ENCODE results near the gene AOAH.
"Not testable (repeated sequence)": the region's sequence is repeated elsewhere in the genome, so short reads cannot be mapped to it uniquely, and the experiment has no call there.

AOAH gene

DNA sequence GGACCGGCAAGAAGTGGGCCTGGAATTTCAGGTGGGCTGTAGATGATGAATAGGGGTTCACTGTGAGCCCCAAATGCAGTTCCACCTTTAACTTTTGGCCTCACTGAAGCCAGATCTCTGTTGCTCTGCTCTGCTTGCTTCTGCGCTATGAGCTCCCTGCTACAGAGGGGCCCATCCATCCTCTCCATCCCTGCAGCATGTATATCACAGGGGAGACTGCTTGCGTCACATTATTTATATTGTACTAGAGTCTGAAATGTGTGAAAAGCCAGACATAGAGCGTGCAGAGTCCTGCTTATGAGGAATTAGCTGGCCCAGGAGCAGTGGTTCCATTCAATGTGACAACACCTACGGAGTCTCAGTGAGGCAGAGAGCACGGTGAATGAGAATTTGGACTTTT lies 69.9 kb downstream of the AOAH start:
- no peak for DNase-seq

DNA sequence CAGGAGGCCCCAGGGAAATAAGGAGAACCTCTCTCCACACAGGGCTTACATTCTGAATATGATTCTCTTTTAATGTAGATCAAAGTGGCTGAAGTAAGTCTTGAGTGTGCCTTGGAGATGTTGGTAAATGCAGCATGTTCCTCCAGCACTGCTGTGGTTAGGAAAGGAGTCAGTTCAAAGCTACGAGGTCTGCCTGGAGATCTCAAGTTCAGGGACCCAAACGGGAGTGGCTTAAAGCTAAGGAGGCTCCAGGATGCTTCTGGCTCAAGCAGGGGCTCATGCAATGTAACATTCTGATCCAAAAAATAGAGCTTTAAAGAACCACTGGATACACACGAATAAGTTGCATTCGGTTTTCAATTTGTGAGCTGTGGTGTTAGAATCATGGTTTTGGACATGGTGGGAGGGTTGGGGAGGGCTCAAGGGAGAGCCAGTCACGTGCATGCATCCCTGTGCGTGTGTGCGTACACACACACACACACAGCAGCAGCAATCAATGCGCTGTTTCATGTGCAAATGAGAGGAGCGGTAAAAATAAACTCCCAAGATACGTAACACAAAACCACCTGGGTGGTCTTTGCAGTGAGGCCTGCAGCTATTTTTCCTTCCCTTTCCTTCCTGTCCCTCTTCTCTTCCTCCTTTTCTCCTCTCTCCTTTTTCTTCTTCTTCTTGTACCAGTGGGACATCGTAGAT lies 70.5 kb downstream of the AOAH start:
- DNase-seq: no peak

DNA sequence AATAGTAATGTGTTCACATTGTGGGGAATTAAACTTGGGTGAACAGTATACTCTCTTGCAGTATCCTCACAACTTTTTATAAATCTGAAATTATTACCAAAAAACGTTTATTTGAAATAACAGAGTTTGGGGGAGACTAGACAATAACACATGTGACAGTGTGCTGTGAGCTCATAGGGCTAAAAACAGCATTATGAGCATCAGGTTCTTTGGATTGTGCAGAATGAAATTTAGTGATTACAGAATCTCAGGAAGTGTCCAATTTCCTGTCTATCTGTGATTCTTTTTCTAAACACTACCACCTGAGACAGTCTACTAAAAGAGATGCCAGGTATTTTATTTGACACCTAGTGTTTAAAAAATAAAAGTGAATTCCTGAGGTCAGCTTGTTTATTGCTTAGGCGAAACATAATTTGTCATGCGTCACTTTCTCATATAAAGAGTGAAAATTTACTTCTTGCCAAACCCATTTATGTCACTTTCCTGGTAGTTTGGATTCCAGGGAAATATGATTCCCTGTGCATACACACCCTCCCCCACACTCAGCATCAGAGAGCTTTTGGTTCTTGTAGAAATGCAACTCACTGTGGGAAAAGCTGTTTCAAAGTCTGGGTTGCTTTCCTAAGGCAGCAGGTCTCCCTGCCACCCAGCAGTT lies 71.2 kb downstream of the AOAH start:
- DNase-seq: no peak

DNA sequence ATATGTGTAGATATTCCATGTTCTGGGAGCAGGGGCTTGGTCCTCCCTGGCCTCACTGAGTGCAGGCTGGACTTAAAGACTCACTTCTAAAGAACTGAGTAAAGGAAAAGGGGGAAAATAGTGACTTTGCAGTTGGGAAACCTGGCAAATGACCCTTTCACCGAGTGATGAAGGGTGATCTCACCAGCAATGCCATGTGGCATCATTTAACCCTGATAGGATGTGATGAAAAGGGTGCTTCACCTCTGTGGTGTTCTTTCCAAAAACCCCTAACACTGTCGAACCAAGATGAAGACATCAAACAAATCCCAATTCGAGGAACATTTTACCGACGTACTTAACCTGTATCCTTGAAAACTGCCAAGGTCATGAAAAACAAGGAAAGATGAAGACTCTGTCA lies 71.9 kb downstream of the AOAH start:
- peak; percentile 33 for DNase-seq

DNA sequence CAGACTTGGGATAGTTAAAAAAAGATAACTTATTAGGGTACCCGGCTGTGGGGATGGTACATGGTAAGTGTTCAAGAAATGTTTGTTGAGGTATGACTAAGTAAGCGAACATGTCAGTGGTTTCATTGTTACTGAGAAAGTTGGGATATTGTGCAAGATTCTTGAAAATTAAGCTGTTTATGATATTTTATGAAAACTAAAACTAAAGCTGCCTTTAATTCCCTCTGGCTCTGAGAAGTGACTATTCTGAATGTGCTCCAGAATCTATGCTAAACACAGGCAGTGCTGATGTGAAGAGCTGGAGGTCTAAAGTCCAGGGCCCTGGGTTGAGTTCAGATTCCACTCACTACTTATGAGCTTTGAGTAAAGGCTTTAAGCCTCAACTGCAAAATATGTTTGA lies 72.9 kb downstream of the AOAH start:
- peak; percentile 71 for DNase-seq

DNA sequence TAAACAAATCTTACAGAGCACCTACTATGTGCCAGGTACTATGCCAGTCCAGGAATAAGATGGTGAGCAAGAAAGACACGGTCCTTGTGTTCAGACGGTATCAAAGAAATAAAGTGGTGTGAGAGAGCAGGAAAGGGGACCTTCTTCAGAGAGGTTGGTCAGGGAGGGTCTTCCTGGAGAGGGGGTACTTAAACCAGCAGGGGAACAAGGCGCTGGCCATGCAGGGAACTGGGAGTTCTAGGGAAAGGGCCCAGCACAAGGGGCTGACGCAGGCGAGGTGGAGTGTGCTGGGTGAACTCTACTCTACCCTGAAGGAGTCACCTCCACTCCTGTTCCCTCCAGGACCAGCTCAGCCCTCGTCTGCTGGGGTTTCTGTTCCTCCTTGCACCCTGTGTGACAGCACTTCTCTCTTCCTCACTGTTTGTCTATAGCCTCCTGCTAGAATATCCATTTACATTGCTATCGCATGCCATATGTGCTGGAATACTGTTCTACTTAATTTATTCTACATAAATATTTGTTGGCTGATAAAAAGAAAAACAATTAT lies 73.5 kb downstream of the AOAH start:
- peak; percentile 63 for DNase-seq

DNA sequence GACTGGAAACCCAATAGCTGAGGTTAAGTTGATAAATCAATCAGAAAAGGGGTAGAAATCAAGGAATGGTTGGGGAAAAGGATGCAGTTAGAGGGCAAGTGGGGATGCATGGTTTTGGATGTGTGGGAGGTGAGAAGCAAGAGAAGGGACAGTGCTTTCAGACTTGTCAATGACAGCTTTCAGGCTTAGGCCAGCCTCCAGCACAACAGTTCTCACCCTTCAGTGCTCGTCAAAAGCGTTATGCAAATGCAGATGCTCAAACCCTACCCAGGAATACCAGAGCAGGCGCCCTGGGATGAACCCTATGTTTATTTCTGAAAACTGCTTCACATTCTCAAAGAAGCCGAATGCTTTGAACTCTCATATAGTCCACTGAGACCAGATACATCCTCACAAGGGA lies 74.0 kb downstream of the AOAH start:
- DNase-seq: no peak

DNA sequence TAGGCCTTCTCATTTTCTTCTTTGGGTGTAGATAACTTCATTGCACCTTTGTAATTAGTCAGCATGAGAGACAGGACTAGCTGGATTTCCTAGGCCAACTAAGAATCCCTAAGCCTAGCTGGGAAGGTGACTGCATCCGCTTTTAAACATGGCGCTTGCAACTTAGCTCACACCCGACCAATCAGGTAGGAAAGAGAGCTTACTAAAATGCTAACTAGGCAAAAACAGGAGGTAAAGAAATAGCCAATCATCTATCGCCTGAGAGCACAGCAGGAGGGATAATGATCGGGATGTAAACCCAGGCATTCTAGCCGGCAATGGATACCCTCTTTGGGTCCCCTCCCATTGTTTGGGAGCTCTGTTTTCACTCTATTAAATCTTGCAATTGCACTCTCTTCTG lies 75.0 kb downstream of the AOAH start:
- DNase-seq: not testable (repeated sequence)

DNA sequence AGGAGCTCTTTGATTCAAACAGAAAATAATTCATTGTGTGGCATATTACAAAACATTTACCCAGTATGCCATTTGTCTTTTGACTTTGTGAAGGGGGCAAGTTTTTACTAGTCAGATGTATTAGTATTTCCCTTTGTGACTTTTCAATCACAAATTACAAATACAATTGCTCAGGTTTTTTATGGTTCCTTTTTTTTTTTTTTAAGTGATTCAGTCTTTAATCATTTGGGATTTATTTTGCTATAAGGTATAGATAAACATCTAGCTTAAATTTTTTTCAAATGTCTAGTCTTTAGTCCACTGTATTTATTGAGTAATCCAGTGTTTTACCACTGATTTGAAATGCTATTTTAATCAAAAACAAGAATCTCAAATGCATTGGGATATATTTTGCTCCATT lies 75.9 kb downstream of the AOAH start:
- DNase-seq: no peak

DNA sequence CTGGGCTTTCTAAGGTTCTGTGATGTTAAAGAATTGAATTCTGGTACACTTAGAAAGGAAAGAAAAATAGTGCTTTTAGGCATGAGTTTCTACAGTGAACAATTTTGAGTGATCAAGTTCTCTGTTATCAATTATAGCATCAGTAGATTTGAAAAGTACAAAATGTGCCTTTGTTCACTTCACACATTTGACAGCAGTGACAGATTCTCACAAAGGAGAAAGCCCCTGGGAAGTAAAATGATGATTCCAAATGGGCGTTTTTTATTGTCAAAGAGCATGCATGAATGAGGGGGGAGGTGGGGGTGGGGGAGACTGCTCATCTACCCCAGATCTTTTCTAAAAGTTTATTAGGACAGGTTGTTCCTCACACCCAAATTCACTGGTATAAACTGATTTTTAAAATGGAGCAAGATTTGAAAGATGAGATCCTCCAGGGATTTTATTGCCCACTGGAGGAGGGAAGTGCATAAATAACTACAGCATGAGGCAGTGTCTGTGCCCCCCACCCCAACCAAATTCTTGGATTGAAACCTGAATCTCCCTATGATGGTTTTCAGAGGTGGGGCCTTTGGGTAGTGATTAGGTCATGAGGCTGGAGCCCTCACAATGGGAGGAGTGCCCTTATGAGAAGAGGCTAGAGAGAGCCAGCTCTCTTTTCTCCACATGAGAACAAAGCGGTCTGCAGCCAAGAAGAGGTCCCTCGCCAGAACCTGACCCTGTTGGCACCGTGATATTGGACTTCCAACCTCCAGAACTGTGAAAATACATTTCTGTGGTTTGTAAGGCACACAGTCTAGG lies 79.5 kb downstream of the AOAH start:
- no peak for DNase-seq

DNA sequence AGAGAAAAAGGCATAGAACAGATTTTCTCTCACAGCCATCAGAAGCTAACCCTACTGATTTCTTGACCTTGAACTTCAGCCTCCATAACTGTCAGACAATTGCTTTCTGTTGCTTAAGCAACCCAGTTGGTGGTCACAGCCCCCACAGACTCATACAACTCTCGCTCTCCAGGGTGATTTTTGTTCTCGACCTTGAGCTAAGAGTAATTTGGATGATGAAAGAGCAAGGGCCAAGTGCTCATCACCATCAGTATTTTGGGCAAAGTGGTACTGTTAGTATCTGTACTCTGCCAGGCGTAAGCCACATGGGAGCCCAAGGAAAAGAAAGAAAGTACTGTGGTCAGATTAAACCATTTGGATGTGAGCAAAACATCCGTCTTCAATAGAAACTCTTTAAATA lies 81.9 kb downstream of the AOAH start:
- no peak for DNase-seq

DNA sequence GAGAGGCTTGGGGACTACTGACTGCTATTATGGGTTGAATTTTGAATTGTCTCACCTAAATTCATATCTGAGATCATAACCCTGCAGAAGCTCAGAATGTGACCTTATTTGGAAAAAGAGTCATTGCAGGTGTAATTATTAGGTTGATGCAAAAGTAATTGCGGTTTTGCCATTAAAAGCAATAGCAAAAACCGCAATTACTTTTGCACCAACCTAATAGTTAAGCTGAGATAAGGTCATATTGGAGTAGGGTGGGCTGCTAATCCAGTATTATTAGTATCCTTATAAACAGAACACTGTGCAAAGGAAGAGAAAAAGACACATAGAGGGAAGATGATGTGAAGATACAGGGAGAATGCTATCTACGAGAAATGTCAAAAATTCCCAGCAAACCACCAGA lies 82.3 kb downstream of the AOAH start:
- DNase-seq: no peak

DNA sequence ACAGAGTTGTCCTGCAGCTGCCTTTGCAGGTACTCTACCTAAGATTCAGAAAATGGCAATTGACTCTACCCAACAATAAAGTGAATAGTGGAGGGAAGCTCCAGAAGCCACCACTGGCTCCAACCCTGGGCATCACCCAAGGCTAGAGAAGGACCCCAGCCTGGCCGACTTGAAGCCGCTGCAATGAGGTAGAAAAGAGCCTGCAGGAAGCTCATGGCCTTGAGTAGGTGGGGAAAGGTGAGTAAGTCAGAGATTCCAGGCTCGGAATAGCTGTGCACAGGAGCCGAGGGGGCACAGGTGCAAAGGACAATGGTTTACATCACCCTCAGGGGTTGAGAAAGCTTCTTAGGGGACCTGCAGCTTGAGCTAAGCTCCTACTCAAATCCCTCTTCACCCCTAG lies 83.6 kb downstream of the AOAH start:
- no peak for DNase-seq

DNA sequence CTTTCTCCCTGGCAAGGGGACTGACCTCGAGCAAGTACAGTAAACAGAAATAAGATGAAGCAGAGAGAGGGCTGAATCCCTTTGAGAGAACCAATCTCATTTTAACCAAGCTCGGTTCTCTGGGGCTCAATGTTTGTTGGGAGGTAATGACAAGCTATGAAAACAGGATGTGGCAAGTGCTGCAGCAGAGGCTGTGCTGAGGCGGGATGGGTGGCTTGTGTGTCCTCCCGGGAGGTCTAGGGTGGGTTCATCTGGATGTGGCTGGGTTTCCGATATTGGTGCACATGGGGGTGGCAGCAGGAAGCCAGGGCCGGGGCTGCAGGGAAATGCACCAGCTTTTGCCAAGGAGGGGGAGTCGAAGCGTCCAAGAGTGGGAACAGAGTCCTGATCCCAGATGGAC lies 84.5 kb downstream of the AOAH start:
- no peak for DNase-seq

DNA sequence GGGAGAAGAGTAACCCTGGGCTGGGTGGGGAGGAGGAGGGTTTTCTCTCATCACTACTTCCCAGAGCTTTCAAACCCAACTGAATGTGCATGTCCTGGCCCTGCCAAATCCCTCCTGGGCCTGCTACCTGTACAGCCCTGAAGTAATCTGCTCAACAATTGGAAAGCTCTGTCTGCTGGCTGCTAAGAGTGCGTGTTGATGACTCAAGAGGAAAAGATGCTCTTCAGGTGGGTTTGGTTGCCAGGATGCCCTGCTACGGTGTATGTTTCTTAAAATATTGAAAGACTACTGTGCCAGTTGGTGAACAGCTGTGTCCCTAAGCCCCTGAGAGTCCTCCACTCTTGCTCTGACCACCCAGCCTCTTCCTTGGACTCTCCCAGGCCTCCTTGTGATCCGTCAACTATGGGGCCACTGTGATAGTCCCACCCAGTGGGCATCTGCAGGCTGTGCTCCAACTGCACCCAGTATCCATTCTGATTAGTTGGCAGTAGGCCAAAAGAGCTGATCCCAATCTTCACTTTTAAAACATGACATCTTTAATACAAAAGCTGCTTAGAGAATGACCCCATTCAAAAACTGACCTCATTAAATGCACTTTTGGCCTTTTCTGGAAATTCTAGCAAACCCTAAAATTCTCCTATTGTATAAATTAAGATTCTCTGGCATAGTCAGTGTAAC lies 85.6 kb downstream of the AOAH start:
- DNase-seq: no peak

DNA sequence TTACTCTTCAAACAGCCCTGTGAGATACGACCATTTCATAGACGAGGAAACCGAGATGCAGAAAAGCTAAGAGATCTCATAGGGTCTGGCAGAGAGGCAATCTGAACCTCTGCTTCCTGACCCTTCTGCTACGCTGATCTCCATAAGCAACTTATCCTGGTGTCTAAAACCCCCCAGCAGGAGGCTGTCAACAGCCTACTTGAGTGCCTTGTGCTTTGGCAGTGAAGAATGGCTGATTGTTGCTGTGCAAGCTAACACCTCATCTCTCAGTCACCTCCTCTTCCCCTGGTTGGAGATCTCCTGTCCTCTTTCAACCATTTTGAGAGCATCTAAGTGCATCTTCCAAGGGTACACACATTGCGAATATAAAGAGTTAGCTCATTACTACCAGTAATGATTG lies 86.2 kb downstream of the AOAH start:
- DNase-seq: no peak

DNA sequence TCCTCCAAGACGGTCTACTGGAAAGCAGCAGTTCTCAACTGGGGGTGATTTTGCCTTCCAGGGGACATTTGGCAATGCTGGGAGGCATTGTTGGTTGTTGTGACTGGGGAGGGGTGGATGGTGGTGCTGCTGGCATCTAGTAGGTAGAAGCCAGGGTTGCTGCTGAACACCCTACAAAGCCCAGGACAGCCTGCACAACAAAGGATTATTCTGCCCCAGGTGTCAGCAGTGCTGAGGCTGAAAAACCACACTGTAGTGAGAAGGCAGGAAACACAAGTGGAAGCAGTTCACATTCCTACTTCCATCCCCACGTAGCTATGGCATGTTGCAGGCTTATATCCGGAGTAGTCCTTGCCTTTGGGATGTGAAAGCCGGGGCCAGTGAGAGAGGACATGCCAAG lies 86.9 kb downstream of the AOAH start:
- no peak for DNase-seq

DNA sequence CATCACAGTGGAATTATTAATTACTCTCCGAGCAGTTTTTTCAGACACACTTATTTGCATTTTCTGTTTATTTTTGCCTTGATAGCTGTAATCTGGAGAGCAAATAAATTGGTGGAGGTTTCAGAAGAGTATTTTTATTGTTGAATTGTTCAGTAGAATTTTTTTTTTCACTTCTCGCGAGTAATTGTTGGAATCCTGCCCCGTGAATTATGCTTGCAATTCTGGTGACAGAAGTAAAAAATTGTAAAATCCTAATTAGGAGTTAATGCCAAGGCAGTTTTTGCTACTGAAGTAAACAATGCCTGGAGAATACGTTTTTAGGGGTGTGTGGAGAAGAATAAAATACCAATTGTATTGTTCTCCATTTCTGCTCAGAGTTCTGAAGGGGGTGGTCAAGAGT lies 88.2 kb downstream of the AOAH start:
- DNase-seq: no peak

DNA sequence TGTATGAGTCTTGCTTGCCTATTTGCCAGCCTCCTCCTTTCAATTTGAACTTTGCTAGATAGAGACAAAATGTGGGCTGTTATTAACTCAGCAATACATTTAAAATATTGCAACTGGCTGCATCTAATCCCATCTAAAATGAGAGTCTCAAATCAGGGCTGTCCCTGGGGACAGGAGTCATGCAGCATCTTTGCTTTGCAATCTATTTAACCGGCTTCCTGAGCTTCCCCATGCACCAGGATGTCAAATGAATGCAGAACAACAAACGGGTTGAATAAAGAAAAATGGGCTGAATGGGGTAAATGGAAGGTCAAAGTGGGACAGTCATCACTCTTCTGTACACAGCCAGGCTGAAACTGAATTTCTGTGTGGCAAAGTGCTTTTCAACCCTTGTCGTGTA lies 89.2 kb downstream of the AOAH start:
- no peak for DNase-seq

DNA sequence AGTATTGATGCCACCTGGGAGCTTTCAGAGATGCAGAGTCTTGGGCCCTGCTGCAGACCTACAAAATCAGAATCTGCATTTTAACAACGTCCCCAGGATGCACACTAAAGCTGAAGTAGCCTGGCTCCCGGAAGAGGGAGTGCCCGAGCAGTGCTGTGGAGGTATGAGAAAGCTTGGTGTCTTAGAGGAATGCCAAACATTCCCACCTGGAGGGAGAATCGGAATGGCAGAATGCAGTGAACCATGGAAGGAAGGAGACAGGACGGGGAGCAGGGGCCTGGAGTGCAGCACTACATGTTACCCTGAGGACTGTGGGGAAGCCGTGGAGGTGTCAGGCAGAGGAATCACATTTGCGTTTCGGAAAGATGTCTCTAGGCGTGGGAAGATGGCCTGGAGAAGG lies 90.9 kb downstream of the AOAH start:
- no peak for DNase-seq

DNA sequence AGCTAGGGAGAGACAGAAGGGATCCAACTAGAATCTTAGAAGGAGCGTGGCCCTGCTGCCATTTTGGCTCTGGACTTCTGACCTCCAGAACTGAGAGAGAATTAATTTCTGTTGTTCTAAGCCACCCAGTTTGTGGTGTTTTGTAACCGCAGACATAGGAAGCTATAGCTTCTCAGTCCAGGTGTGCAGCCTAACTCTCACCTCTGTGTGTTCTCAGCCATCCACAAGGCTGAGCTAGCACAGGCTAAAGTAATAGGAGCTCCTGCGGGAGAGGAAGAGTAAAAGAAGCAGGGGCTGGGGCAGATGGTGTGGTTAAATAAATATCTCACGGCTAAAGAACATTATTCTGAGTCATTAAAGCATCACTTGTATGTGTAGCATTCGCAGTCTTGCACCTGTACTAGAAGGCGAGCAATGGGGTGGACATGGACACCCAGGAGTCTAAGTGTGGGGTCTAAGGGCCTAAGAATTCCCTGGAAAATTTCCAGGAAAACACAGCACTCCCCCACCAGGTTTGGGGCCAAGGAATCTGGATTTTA lies 94.1 kb downstream of the AOAH start:
- DNase-seq: no peak

DNA sequence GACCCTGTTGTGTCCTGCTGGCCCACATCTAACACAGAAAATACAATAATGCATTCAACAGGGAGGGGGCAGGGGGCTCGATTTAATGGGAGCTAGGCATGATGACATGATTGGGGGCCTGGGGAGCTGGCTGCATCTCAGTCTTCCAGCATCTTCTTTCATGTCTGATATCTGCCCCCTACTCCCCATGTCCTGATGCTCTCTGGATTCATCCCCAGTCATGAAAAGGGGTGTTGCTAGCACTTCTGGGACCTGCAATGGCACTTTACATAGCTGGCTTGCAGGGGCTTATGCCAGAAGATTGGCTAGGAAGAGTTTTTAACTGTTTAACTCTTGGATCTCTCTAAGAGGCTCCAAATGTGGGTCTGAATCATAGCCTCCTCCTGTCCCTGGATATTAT lies 94.9 kb downstream of the AOAH start:
- no peak for DNase-seq

DNA sequence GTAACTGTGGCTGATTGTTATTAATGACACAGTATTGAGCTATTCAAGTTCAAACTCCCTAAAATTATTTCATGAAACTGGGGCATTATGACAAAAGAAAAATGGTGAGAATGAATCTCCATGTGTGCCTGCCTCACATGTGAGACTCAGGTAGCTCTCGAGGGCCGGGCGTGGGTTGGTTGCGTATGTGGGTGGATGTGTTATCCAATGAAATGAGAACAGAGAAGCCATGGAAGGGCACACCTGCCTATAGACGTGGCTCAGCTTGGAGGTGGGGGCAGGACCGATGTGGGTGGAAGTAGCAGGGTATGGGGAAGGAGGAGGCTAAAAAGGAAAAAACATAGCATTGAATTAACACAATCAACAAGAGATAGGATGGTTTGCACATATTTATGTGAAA lies 96.5 kb downstream of the AOAH start:
- no peak for DNase-seq
